Heart left ventricle (tissue), 13 donors: ENCODE measurements around the gene EFNB1.

Source experiments
- CTCF ChIP-seq, 12 donors: fragments of 200-600 bp; sonication (generic) in 4 of 12; IDR thresholded peaks; one replicate each; pipeline versions ENCODE4 v1.5.0 to v1.8.0; 2018 to 2022; ENCODE audit warnings: antibody characterized with exemption in 12 of 12, mild to moderate bottlenecking in 5 of 12
- POLR2A ChIP-seq, 2 donors: fragments of 450-650 bp; IDR thresholded peaks; one replicate each; pipeline ENCODE4 v1.6.1; 2017; ENCODE audit warnings: antibody characterized with exemption in 2 of 2, mild to moderate bottlenecking in 2 of 2, moderate library complexity in 2 of 2
- donor health status: ischemic (EF 13 %, LVEDD 7.1; RV severe dilation, severe dysfunction).
- donor health status: DM: no; HTN: yes; CAD: no.
- donor health status: DM: no; HTN: no; CAD: no.
- donor health status: ischemic (EF 25% LVEDD 6.9; RV normal size, moderate dysfunction).
- donor health status: ischemic (EF 25% LVEDD 5.7; RV mildly dilated, moderate dysfunction).
- donor health status: ischemic (EF 35%, LVEDD 5.7; RV mildly dilated, moderate dysfunction).
- donor health status: nonischemic (EF 11% LVEDD 7.7; RV severe dilation, severe dysfunction).
- donor health status: DM: yes; HTN: yes; CAD: no.
- donor health status: PGD.
- donor health status: ischemic (EF 29% LVEDD 5.4; RV normal size, mild dysfunction).
- donor health status: nonischemic (EF 23%, LVEDD 6.1; RV moderate dilation, normal function).

GRCh38 chrX:68880846-68881552 is 52.2 kb downstream of the EFNB1 start:
- no peak for TF ChIP-seq POLR2A (IDR thresholded peaks at IDR 0.05)
- no peak for TF ChIP-seq CTCF (IDR thresholded peaks at IDR 0.05)
